CD8-positive, alpha-beta memory T cell (primary cell): ENCODE data around the gene TTLL13. TPM values are rescaled to one million over a fixed set of nuclear protein-coding genes. Genes with fewer than 3 reads are reported as not detected.
"Not testable (repeated sequence)": the region's sequence is repeated elsewhere in the genome, so short reads cannot be mapped to it uniquely, and the experiment has no call there.

ENCODE experiments used
- CTCF ChIA-PET: fragments of 350-600 bp; sonication (Branson Sonifier 250); formaldehyde crosslinking; loops from one replicate; lab custom pipeline; 2021; ENCODE audit warnings: antibody characterized with exemption; lab: Charles Lee
- POLR2A ChIA-PET: fragments of 350-600 bp; sonication (Branson Sonifier 250); formaldehyde crosslinking; loops from one replicate; lab custom pipeline; 2021; ENCODE audit warnings: antibody characterized with exemption; lab: Charles Lee
- DNase-seq, 5 donors: peaks; one replicate each; pipeline versions ENCODE4 v3.0.0 to v3.0.0-alpha.2; 2020 to 2022; ENCODE audit warnings: mixed read lengths in 1 of 5
- H3K27ac ChIP-seq: one replicate; pipeline ENCODE4 v1.7.0; 2013; ENCODE audit warnings: low read depth, mild to moderate bottlenecking, low read length, moderate library complexity
- H3K27me3 ChIP-seq: 2 replicates; pipeline ENCODE4 v1.7.0; 2013; ENCODE audit warnings: low read length, mild to moderate bottlenecking; ENCODE audit not compliant: insufficient read depth, poor library complexity, severe bottlenecking
- H3K36me3 ChIP-seq: 2 replicates; pipeline ENCODE4 v1.7.0; 2013; ENCODE audit warnings: mild to moderate bottlenecking, low read length, moderate library complexity; ENCODE audit not compliant: insufficient read depth
- H3K4me1 ChIP-seq: 2 replicates; pipeline ENCODE4 v1.7.0; 2013; ENCODE audit warnings: mild to moderate bottlenecking, low read length, moderate library complexity; ENCODE audit not compliant: insufficient read depth
- H3K4me3 ChIP-seq: 2 replicates; pipeline ENCODE4 v1.7.0; 2013; ENCODE audit warnings: mild to moderate bottlenecking, low read length
- H3K9me3 ChIP-seq: 2 replicates; pipeline ENCODE4 v1.7.0; 2013; ENCODE audit warnings: mild to moderate bottlenecking, low read length
- H3K27ac Mint-ChIP-seq, 8 donors: one replicate each; pipeline ENCODE4 v1.8.0; 2020 to 2021; ENCODE audit warnings: mixed read lengths in 8 of 8, mild to moderate bottlenecking in 6 of 8, inconsistent platforms in 3 of 8, moderate library complexity in 3 of 8
- H3K27me3 Mint-ChIP-seq, 2 donors: one replicate each; pipeline ENCODE4 v1.8.0; 2020 to 2021; ENCODE audit warnings: mixed read lengths in 2 of 2, mild to moderate bottlenecking in 1 of 2, moderate library complexity in 1 of 2
- H3K36me3 Mint-ChIP-seq, 3 donors: one replicate each; pipeline ENCODE4 v1.8.0; 2020 to 2021; ENCODE audit warnings: mixed read lengths in 3 of 3, inconsistent platforms in 1 of 3, mild to moderate bottlenecking in 1 of 3
- H3K4me1 Mint-ChIP-seq, 3 donors: one replicate each; pipeline ENCODE4 v1.8.0; 2020 to 2021; ENCODE audit warnings: mixed read lengths in 3 of 3, inconsistent platforms in 1 of 3, mild to moderate bottlenecking in 1 of 3
- H3K4me3 Mint-ChIP-seq, 7 donors: one replicate each; pipeline ENCODE4 v1.8.0; 2020 to 2021; ENCODE audit warnings: mixed read lengths in 7 of 7, mild to moderate bottlenecking in 6 of 7, moderate library complexity in 4 of 7, inconsistent platforms in 2 of 7
- H3K9me3 Mint-ChIP-seq, 5 donors: one replicate each; pipeline ENCODE4 v1.8.0; 2020 to 2022; ENCODE audit warnings: mixed read lengths in 5 of 5, mild to moderate bottlenecking in 3 of 5, moderate library complexity in 2 of 5, inconsistent platforms in 1 of 5
- polyA plus RNA-seq: library from polyadenylated mRNA; unstranded; fragments of 300-500 nt; fragmentation: Illumina TruSeq; gene quantifications from one replicate; pipeline ENCODE4 v1.2.3, GENCODE V29; 2021
- total RNA-seq, 2 experiments: library from RNA; stranded (reverse); gene quantifications; one replicate each; pipeline ENCODE4 v1.2.3, GENCODE V29; 2021

Gene TTLL13
- total and polyA plus RNA-seq, 3 experiments from 2014 or later = 0.17 to 0.80 TPM; not detected in 1

- peaks cover 41% of the 10 kb centered on the region for H3K4me1 ChIP-seq
- H3K9me3 ChIP-seq = no peaks in the 10 kb centered on the region
- no peaks in the 10 kb centered on the region for H3K27me3 Mint-ChIP-seq
- DNase-seq = no peak
- no peaks in the 10 kb centered on the region for H3K27me3 ChIP-seq
- no peak overlapping the region for H3K4me3 Mint-ChIP-seq
- ChIA-PET CTCF (interaction anchor here (0.6 to 2.4 kb wide), 3 partner anchors 21 to 202 kb away, joined by 3 to 7 read pairs (median 4); no protein-coding TSS in a partner anchor), POLR2A (no interaction called here)
- H3K36me3 ChIP-seq = peaks cover 33% of the 10 kb centered on the region
- no peaks in the 10 kb centered on the region for H3K9me3 Mint-ChIP-seq
- no peak overlapping the region for H3K27ac ChIP-seq
- H3K4me1 Mint-ChIP-seq = peaks cover 48 to 66% (median 63%) of the 10 kb centered on the region in 3 donors
- H3K36me3 Mint-ChIP-seq = peaks cover 4 to 74% (median 26%) of the 10 kb centered on the region in 3 donors
- peak overlapping the region in 7 of 8 donors; percentile 7 to 84 (median 66) for H3K27ac Mint-ChIP-seq
- H3K4me3 ChIP-seq = no peak overlapping the region
Measured at GRCh38 chr15:90271459-90272166, 22.3 kb downstream of the TTLL13 start.

GRCh38 chr15:90278467-90278866 lies 29.1 kb downstream of the TTLL13 start:
- H3K4me1 ChIP-seq, CTCF ChIA-PET, H3K27me3 Mint-ChIP-seq: not testable (repeated sequence)

DNA sequence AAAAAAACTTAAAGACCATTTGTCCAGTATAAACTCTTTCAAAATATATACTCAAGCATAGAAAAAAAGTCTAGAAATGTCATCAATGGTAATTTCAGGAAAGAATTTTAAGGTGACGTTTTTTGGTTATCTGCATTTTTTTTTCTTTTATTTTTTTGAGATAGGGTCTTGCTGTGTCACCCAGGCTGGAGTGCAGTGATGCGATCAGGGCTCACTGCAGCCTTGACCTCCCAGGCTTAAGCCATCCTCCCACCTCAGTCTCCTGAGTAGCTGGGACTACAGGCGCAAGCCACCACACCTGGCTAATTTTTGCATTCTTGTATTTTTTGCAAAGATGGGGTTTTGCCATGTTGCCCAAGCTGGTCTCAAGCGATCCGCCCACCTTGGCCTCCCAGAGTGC lies 31.4 kb downstream of the TTLL13 start:
- H3K27me3 ChIP-seq, H3K4me3 Mint-ChIP-seq, DNase-seq, H3K4me1 Mint-ChIP-seq, H3K27ac Mint-ChIP-seq, CTCF ChIA-PET, H3K9me3 ChIP-seq, H3K36me3 Mint-ChIP-seq, H3K27ac ChIP-seq, H3K9me3 Mint-ChIP-seq, H3K36me3 ChIP-seq, POLR2A ChIA-PET, H3K27me3 Mint-ChIP-seq, H3K4me3 ChIP-seq, H3K4me1 ChIP-seq: not testable (repeated sequence)

More at GRCh38 chr15:90278467-90278866, 29.1 kb downstream of the TTLL13 start:
- POLR2A ChIA-PET, H3K27ac Mint-ChIP-seq, H3K36me3 ChIP-seq, H3K9me3 ChIP-seq, H3K4me3 ChIP-seq, H3K27me3 ChIP-seq, DNase-seq, H3K4me3 Mint-ChIP-seq, H3K9me3 Mint-ChIP-seq, H3K27ac ChIP-seq, H3K4me1 Mint-ChIP-seq: not testable (repeated sequence)
- peaks cover 0 to 18% (median 2%) of the 10 kb centered on the region in 3 donors for H3K36me3 Mint-ChIP-seq

DNA sequence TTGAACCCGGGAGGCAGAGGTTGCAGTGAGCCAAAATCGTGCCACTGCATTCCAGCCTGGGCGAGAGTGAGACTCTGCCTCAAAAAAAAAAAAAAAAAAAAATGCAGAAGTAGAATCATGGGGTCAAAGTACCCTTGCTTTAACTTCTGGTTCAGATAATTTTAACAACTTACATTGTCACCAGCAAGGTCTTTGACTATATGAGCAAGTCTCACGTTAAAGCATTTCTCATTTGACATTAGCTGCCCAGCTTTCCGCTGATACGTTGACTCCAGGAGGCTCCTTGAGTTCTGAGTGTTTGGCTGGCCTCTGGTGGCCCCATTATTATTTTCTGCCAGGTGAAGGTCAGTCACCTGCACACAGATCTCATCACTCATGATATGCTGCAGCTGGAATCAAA lies 32.3 kb downstream of the TTLL13 start:
- not testable (repeated sequence) for H3K4me3 ChIP-seq, H3K36me3 Mint-ChIP-seq, DNase-seq, H3K4me1 Mint-ChIP-seq, H3K4me1 ChIP-seq, H3K27ac Mint-ChIP-seq, H3K27ac ChIP-seq, H3K4me3 Mint-ChIP-seq, H3K36me3 ChIP-seq, H3K9me3 Mint-ChIP-seq, H3K27me3 ChIP-seq, H3K27me3 Mint-ChIP-seq, H3K9me3 ChIP-seq
- CTCF ChIA-PET = interaction anchor here (1.3 kb wide), 1 partner anchor 139 kb away, joined by 3 read pairs; no protein-coding TSS in a partner anchor
- POLR2A ChIA-PET = interaction anchor here (0.8 kb wide), 1 partner anchor 94 kb away, joined by 3 read pairs; no protein-coding TSS in a partner anchor

DNA sequence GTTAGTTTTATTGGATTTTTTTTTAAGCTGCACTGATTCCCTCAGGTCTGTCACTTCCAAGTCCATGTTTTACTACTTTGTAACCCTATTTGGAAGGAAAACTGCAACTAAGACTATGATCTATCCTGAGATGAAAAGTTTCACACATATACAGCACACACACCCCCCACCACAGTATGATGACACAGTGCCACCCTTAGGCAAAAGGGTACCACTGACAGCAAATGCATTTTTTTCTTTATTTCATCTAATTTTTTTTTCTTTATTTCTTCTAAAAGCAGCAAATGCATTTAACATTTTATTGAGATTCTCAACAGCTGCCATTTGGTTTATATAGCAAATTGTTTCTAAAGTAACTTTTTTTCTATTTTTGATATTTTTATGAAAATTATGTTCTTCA lies 37.3 kb downstream of the TTLL13 start:
- ChIA-PET CTCF (interaction anchor here (0.7 to 2.0 kb wide), 10 partner anchors 9 to 146 kb away, joined by 3 to 6 read pairs (median 4); partner anchors contain the start of genes CIB1 and GDPGP1), POLR2A (interaction anchor here (0.7 kb wide), 1 partner anchor 85 kb away, joined by 17 read pairs; the partner anchor contains the start of gene SEMA4B)
- Histone ChIP-seq H3K27me3 (no peaks in the 10 kb centered on the region), H3K4me3 (no peak overlapping the region), H3K9me3 (no peaks in the 10 kb centered on the region), H3K4me1 (no peaks in the 10 kb centered on the region), H3K36me3 (no peaks in the 10 kb centered on the region), H3K27ac (no peak overlapping the region)
- peak in 4 of 5 donors; percentile 24 to 62 (median 52) for DNase-seq
- Mint-ChIP-seq H3K27me3 (no peaks in the 10 kb centered on the region), H3K4me1 (peaks cover 0 to 4% (median 0%) of the 10 kb centered on the region in 3 donors), H3K36me3 (no peaks in the 10 kb centered on the region), H3K4me3 (no peak overlapping the region), H3K9me3 (no peaks in the 10 kb centered on the region), H3K27ac (no peak overlapping the region)

- POLR2A ChIA-PET = interaction anchor here (0.7 kb wide), 1 partner anchor 86 kb away, joined by 17 read pairs; the partner anchor contains the start of gene SEMA4B
- H3K27me3 Mint-ChIP-seq = peaks cover 0 to under 1% of the 10 kb centered on the region in 2 donors
- CTCF ChIA-PET = interaction anchor here (0.7 to 2.0 kb wide), 10 partner anchors 8 to 146 kb away, joined by 3 to 6 read pairs (median 4); partner anchors contain the start of genes CIB1 and GDPGP1
Measured at GRCh38 chr15:90287101-90287500, 37.7 kb downstream of the TTLL13 start.

DNA sequence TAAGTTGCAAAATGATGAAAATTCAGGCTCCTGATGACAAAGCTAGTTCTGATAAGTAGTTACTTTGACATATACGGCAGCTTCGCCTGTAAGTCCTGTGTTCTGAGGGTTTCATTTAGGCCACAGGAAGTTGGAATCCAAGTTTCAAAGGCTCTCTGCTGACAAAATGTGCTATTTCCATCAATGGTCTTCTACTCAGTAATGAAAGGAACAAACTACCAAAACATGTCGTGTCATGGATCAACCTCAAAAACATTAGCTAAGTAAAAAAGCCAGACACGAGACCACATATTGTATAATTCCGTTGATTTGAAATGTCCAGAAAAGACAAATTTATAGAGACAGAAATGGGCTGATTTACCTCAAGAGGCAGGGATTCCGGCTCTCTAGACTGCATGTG lies 38.6 kb downstream of the TTLL13 start:
- H3K36me3 ChIP-seq = no peaks in the 10 kb centered on the region
- no peaks in the 10 kb centered on the region for H3K27me3 ChIP-seq
- no peak overlapping the region for H3K4me3 Mint-ChIP-seq
- no peak overlapping the region for H3K27ac ChIP-seq
- no peak overlapping the region for H3K4me3 ChIP-seq
- H3K9me3 ChIP-seq = no peaks in the 10 kb centered on the region
- no peak for DNase-seq
- peaks cover 0 to 2% of the 10 kb centered on the region in 2 donors for H3K27me3 Mint-ChIP-seq
- no peak overlapping the region for H3K27ac Mint-ChIP-seq
- peaks cover 0 to 4% (median 0%) of the 10 kb centered on the region in 3 donors for H3K4me1 Mint-ChIP-seq
- ChIA-PET POLR2A (no interaction called here), CTCF (interaction anchor here (1.3 to 2.0 kb wide), 2 partner anchors 13 to 54 kb away, joined by 4 to 6 read pairs; partner anchors contain the start of genes CIB1 and GDPGP1)
- no peaks in the 10 kb centered on the region for H3K36me3 Mint-ChIP-seq
- H3K4me1 ChIP-seq = no peaks in the 10 kb centered on the region
- no peaks in the 10 kb centered on the region for H3K9me3 Mint-ChIP-seq

More at GRCh38 chr15:90287101-90287500, 37.7 kb downstream of the TTLL13 start:
- no peaks in the 10 kb centered on the region for H3K27me3 ChIP-seq
- H3K4me1 ChIP-seq = no peaks in the 10 kb centered on the region
- H3K27ac ChIP-seq = no peak overlapping the region
- peak overlapping the region in 1 of 7 donors; percentile 40 for H3K4me3 Mint-ChIP-seq
- H3K4me1 Mint-ChIP-seq = peaks cover 0 to 4% (median 0%) of the 10 kb centered on the region in 3 donors
- no peaks in the 10 kb centered on the region for H3K36me3 ChIP-seq
- H3K9me3 ChIP-seq = no peaks in the 10 kb centered on the region
- H3K4me3 ChIP-seq = no peak overlapping the region
- DNase-seq = no peak
- no peaks in the 10 kb centered on the region for H3K9me3 Mint-ChIP-seq
- no peak overlapping the region for H3K27ac Mint-ChIP-seq
- no peaks in the 10 kb centered on the region for H3K36me3 Mint-ChIP-seq
